Breast epithelium (tissue), 3 donors: ENCODE results near the gene DAPK1.
"Not testable (repeated sequence)": the region's sequence is repeated elsewhere in the genome, so short reads cannot be mapped to it uniquely, and the experiment has no call there.

Experiments used
- POLR2A ChIP-seq: fragments of 450-650 bp; IDR thresholded peaks from one replicate; pipeline ENCODE4 v1.6.1; 2016; ENCODE audit warnings: antibody characterized with exemption, mild to moderate bottlenecking, moderate library complexity
- POLR2AphosphoS5 ChIP-seq, 3 donors: sonication (generic); formaldehyde crosslinking; IDR thresholded peaks; one replicate each; pipeline ENCODE4 v1.6.1; 2017; ENCODE audit warnings: antibody characterized with exemption in 3 of 3
- TF ChIP-seq, protein P1 (sequence below), 3 donors: fragments of 450-650 bp; IDR thresholded peaks; one replicate each; pipeline ENCODE4 v1.5.1; 2016 to 2017; ENCODE audit warnings: antibody characterized with exemption in 3 of 3, mild to moderate bottlenecking in 3 of 3, moderate library complexity in 3 of 3

- TF ChIP-seq POLR2A; POLR2AphosphoS5 (IDR thresholded peaks at IDR 0.05): not testable (repeated sequence)
- TF ChIP-seq, protein P1, sequence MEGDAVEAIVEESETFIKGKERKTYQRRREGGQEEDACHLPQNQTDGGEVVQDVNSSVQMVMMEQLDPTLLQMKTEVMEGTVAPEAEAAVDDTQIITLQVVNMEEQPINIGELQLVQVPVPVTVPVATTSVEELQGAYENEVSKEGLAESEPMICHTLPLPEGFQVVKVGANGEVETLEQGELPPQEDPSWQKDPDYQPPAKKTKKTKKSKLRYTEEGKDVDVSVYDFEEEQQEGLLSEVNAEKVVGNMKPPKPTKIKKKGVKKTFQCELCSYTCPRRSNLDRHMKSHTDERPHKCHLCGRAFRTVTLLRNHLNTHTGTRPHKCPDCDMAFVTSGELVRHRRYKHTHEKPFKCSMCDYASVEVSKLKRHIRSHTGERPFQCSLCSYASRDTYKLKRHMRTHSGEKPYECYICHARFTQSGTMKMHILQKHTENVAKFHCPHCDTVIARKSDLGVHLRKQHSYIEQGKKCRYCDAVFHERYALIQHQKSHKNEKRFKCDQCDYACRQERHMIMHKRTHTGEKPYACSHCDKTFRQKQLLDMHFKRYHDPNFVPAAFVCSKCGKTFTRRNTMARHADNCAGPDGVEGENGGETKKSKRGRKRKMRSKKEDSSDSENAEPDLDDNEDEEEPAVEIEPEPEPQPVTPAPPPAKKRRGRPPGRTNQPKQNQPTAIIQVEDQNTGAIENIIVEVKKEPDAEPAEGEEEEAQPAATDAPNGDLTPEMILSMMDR (IDR thresholded peaks at IDR 0.05), result not testable (repeated sequence)
Measured at GRCh38 chr9:87744247-87744646, 246.6 kb downstream of the DAPK1 start.
